Measurements from ENCODE around the gene RASSF8.

Gene RASSF8, protein sequence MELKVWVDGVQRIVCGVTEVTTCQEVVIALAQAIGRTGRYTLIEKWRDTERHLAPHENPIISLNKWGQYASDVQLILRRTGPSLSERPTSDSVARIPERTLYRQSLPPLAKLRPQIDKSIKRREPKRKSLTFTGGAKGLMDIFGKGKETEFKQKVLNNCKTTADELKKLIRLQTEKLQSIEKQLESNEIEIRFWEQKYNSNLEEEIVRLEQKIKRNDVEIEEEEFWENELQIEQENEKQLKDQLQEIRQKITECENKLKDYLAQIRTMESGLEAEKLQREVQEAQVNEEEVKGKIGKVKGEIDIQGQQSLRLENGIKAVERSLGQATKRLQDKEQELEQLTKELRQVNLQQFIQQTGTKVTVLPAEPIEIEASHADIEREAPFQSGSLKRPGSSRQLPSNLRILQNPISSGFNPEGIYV

DNA sequence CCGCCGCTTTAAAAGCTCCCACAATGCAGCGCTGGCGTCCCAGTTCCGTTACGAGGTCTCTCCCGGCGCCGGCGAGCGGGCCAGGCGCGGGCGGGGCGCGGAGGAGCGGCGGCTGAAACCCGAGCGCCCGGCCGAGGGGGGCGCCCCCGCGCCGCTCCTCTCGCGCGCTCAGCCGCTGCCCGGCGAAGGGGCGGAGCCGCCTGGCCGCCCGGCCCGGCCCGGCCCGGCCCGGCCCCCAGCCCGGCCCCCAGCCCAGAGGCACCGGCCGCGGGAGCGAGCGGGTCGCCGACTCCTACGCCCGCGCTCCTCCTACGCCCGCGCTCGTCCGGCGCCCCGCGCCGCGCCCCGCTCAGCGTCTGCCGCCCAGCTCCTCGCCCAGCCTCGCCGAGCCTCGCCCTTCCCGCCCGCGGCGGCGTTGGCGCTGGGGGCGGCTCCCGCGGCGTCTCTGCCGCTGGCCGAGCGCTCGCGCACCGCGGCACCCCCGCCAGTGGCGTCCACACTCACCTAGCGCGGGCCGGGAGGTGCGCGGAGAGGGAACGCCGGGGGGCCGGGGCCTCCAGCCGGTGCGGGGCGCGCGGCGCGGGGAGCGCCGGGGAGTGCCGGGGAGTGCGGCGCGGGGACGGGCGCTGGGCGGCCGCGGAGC, at the start of gene RASSF8:
Gene RASSF8, plus strand, starts transcription at position 255 of the 643 bp plus-strand sequence. CDS start 96,662 bp downstream, outside the sequence.
- DNase-seq (ENCODE audit: low read depth) = peak; percentile 27

DNA sequence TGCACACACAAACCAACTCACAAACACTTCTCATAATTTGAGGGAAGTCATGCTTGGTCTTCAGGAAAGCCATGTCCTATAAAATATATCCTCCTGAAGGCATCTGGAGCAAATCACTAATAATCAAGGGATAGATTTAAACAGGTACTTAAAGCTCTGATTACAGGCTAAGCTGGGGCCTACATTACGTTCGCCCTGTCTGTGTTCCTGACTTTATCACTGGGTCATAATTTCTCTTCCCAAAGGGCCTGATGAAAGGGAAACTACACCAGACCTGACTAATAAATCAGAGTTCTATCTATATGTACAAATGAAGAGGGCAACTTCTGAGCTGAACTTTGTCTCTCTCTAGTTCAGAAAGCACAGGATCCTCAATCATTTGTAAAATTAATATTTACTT, 43.9 kb upstream of the RASSF8 start:
- no peak for DNase-seq (ENCODE audit: low read depth)

DNA sequence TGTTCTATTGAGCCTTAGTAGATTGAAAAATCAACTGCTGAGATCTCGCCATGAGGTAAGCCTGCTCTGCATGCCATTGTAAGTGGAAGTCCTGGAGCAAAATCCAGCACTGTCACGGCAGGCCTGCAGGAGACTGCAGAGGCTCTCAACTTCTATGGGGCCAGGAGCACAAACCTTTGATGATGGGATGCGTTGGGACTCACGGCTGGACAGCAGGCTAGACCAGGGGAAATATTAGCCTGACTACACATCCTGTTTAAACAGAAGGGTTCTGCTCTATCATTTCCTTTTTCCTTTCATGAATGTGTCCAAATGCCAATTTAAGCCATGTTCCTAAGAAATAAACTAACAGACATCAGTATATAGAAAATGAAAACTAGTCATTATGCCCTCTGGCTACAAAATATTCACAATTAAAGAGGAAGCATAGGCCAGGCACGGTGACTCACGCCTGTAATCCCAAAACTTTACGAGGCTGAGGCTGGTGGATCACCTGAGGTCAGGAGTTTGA, 33.9 kb upstream of the RASSF8 start:
- DNase-seq (ENCODE audit: low read depth) = no peak

DNA sequence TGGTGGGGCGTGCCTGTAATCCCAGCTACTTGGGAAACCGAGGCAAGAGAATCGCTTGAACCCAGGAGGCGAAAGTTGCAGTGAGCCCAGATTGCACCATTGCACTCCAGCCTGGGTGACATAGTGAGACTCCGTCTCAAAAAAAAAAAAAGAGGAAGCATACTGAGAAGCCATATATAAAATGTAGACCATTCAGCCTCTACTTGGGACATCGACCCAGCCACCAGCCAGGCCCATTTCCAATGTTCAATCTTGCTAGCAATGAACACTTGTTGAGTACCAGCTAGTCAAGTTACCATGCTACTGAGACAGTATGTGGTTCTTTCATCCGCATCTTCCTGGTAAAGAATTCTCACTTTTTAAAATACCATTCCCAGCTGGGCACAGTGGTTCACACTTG, 33.4 kb upstream of the RASSF8 start:
- DNase-seq (ENCODE audit: low read depth) = no peak

DNA sequence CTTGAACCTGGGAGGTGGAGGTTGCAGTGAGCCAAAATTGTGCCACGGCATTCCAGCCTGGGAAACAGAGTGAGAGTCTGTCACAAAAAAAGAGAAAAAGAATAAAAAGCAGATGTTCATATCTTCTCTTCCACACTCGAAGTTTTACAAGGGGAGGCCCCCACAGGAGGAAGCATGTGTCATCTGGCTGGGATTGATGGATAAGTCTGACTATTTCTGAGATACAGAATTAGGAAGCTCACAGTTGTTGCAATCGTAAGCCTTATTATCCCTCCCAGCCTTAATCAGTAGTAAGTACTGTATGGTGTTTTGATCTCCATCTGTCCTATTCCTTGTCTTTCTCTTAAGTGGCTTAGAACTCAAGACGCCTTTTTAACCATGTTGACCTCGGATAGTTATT, 31.9 kb upstream of the RASSF8 start:
- DNase-seq (ENCODE audit: low read depth) = no peak

DNA sequence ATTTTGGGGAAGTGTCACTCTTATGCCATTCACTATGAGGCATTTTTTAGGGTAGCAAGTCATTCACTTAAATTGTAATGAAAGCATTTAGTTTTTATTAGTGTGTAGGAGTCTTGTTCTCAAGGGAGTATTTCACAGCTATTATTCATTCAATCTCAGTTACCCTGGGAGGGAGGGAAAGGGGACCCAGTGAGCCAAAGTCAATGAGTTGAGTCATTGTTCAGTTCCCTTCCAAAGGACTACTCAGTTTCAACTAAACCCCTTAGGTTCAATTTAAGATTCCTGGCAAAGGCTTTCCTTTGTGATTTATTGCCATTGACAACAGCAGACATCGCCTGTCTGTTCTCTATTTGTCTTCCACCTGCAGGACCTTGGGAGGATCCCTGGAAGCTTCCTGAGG, 29.3 kb upstream of the RASSF8 start:
- DNase-seq (ENCODE audit: low read depth) = no peak

DNA sequence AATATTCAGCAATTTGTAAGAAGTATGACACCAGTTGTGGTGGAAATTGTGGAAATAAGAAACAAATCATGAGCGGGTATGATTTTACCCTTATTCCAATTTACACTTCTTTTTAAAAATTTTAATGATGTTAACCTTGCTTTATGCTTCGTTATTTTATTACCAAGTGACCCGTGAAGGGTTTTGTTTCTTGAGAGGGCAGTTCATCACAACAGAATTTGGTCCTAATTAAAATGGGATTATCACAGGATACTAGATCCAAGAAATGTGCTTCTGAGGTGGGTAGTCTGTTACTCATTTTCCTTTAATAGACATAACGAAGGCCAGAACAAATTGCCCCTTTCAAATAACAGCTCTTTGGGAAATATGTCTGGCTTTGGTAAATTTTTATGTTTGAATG, 25.5 kb upstream of the RASSF8 start:
- no peak for DNase-seq (ENCODE audit: low read depth)

DNA sequence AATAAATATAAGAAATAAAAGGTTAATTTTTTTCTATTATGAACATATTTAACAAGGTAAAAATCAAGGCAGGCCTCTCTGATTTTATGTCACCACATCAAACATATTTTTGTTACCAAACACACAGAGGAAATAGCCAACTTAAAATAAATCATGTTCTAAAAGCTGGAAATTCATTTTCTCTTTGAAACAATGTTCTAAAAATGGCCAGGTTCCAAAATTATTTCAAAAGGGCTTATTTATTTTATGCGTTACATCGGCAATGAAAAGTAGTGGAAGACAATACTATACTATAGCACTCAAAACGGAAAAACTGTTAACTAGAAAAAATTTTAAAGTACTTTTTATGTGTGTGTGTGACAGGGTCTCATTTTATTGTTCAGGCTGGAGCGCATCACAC, 24.0 kb upstream of the RASSF8 start:
- DNase-seq (ENCODE audit: low read depth) = no peak

DNA sequence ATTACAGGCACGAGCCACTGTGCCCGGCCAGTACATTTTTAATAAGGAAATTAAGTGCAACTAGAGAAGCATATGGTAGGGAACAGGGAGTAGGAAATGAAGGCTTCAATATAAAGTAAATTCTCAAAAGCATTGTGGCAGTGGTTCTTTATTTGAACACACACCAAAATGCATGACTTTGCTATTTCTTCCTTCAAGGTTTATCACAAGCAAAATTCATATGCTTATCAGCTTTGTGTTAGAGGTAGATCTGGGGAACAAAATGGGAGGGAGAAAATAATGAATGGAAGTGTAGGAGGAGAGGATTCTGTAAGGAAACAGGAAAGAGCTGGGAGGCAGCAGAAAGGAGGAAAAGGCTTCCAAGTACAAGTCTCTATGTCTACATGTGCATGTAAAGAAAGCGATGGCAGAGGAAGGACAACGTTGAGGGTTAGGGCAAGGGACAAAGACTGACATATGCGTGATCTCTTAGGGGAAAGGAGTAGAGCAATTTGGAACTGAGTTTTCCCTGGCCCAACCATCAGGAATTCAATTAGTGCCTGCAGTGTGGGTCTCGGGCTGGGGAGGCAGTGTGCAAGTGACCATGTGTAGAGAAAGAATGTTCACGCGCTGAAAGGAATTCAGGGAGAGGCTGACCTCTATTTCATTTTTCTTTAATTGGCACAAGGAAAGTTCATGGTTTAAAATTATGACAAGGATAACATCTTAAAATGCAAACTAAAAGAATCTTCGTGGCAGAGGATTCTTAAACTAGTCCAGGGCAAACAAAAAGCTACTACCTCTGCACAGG, 22.9 kb upstream of the RASSF8 start:
- DNase-seq (ENCODE audit: low read depth) = no peak

DNA sequence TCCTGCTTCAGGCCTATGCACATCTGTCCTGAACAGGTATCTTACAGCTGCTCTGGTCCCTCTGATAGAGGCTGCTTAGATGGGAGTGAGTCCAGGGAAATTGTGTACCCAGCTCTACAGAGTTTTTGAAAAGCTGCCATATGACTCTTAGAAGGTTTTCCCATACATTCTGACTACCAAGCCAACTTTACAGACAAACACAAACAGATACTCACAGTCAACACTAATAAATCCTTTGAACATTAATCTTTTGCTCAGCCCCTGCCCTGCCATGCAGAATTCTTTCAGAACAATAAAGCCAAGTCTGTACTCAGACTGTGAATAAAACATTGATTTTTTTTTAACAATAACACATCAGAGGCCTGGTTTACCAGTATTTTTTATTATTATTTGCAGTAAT, 21.4 kb upstream of the RASSF8 start:
- DNase-seq (ENCODE audit: low read depth) = no peak

DNA sequence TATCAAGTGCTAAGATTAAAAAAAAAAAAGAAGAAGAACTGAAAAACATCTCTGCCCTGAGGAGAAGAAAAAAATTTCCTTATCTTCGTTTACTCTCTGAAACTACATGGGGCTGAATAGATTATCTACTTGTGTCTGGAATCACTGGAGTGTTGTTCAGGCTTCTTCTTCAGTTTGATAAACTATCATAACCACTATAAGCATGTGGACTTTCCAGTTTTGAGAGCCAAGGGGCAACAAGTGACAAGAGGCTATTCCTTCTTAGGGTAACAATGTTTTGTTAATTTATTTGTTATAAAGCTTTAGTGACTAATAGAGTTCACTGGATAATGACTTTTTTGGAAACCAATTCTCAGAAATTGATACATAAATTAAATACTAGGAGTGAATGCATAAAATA, 19.9 kb upstream of the RASSF8 start:
- no peak for DNase-seq (ENCODE audit: low read depth)

DNA sequence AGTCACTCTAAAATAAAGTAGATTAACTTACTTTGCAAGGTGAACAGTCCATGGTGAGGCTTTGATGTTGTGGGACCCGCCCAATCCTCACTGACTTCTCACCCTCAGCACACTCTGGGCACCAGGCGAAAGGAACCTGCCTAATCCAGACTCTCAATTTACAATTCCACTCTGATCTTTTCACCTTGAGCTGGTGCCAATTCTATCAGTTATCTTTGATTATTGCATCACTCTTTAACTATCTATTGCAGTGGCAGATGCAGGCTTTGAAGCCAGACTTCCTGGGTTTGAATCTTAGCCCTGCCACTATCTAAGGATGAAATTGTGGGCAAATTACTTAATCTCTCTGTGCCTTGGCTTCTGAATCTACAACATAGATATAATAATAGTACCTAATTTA, 18.9 kb upstream of the RASSF8 start:
- no peak for DNase-seq (ENCODE audit: low read depth)

DNA sequence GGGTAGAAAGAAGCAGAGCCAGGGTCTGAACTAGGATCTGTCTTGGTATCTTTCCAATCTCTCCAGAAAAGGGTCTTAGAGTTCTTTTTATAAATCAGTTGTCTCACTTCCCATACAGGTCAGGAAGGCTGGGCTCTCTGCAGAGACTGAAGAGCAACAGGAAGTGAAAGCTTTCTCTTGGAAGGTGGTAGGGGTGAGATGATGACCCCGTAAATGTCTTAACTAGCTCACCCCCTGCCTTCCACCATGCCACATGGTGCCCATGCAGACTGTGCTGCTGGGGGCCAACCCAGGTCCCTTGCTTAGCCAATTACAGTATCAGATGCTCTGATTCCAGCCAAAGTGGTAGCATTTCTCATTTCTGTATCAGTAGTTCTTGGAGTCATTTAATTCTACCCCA, 17.6 kb upstream of the RASSF8 start:
- DNase-seq (ENCODE audit: low read depth) = no peak

DNA sequence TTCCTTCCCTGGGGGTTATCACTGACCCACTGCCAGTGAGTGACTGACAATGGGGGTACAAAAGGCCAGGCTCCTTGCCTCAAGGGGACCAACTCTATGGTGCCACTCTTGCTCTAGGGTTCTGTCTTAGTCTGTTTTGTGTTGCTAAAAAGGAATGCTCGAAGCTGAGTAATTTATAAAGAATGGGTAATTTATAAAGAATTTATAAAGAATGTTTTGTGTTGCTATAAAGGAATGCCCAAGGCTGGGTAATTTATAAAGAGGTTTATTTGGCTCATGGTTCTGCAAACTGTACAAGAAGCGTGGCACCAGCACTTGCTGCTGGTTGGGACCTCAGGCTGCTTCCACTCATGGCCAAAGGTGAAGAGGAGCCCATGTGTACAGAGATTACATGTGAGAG, 15.8 kb upstream of the RASSF8 start:
- no peak for DNase-seq (ENCODE audit: low read depth)

DNA sequence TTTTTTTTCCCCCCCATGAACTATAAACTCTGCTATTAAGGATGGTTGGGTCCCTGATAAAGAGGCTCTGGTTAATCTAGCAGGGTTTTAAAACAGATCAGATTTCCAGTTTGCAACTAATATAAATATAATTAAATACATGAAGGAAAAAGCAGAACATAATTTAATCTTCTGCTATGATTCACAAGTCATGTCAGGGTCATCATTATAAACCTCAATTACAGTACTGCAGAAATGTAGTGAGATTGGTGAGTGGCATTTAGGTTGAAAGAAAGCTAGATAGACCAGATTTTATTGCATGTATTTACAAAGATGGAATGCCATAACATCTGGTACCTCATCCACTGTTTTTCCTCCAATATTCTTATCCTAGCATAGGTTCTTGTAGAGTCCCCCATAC, 14.5 kb upstream of the RASSF8 start:
- no peak for DNase-seq (ENCODE audit: low read depth)

DNA sequence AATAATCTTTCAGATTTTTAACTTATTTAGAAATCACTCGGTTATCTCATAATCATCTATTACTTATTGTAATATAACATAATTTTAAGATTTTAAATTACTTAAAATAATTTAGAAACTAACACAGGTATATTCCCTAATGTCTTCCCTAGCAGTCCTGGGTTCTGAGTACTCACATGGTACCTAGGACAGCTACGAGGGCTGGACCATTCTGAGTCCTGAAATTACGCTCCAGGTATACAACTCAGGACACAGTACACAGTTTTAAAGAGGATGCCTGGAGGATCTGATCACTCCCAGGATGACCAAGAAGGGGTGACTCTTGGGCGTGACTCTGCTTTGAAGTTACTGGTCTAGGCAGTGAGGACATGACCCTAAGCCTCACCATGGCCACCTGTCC, 9.1 kb upstream of the RASSF8 start:
- DNase-seq (ENCODE audit: low read depth) = no peak

DNA sequence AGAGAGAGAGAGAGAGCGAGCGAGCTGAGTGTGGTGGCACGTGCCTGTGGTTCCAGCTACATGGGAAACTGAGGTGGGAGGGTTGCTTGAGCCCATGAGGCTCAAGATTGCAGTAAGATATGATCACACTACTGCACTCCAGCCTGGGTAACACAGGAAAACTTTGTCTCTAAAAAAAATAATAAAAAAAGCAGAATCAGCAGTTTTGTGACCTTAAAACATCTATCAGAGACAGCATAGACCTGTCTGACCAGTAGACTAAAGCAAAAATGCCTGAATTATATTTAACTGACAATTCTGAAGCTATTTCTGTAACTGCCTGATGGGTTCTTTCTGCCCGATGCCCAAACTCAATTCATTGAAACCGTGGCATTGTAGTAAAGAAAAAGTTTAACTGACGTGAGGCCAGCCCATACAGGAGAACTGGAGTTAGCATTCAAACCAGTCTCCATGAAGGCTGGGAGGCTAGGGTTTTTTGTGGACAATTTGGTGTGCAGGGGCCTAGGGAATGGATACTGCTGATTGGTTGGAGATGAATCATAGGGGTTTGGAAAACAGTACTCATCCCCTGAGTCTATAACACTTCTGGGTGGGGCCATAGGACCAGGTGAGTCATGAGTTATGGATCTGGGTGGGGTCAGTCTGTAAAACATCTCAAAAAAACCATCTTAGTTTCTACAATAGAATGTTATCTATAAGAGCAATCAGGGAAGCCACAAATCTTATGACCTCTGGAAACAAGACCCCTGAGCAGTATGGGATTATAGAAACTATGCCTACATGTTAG, 8.0 kb upstream of the RASSF8 start:
- DNase-seq (ENCODE audit: low read depth) = no peak

DNA sequence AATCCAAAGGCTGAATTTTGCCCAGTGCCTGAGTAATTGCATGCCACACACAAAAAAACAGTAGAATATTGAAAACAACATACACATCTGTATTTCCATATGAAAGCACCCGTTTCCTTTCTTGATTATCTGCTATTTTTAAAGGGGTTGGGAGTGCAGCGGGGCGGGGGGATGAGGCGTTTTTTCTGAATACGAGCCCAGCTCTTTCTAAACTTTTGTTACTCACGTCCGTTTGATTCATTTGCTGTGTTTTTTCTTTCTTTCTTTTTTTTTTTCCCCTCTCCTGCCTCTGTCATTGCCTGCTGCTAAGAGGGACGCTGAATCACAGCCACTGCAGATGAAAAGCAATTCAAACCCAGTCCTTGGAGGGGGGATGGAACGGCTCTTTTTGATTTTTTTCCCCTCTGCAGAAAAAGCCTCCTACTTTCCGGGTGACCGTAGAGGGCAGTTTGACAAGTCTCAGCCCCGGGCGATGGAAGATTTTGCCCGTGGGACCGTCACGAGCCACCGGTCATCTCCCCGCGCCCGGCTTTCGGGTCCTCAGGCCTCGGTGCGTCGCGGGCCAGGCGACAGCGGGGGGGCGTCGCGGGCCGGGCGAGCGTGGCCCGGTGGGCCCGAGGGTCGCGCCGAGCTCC, 572 bp upstream of the RASSF8 start:
- DNase-seq (ENCODE audit: low read depth) = no peak

DNA sequence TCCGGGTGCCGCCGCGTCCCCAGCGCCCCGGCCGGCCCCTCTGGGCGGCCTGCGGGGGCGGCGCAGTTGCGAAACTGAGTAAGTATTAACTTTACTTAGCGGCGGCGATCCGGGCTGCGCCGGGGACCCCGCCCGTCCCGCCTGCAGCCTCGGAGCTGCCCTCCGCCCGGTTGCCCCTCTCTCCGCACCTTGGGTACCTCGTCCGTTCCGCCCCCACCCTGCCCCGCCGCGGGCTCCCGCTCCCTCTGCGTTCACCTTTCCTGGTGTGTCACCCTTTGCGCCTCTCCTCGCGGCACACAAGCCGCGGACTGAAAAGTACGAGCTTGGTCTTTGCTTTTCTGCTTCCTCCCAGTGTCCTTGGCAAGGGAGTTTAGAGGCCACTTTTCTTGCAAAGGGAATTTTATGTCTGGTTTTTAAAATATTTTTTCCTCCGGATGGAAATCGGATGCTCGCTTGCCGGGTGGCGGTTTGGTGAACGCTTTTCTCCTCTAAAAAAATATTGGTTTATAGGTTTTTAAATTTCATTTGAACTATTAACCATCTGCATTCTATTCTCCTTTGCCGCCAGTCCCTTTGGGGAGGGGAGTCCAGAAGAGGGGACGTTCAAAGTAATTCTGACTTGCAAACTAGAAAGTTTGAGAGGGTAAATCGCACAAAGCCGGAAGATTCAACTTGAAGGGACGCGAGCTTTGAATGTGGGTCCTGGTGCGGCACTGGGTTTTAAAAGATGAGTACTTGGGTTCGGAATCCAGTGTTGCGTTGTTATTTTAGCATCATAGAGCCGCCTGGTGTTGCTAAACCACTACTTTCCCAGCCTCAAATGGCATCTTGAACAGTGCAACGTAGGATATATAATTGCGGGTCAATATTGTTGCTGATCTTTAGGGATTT, 834 bp downstream of the RASSF8 start:
- peak; percentile 25 for DNase-seq (ENCODE audit: low read depth)

DNA sequence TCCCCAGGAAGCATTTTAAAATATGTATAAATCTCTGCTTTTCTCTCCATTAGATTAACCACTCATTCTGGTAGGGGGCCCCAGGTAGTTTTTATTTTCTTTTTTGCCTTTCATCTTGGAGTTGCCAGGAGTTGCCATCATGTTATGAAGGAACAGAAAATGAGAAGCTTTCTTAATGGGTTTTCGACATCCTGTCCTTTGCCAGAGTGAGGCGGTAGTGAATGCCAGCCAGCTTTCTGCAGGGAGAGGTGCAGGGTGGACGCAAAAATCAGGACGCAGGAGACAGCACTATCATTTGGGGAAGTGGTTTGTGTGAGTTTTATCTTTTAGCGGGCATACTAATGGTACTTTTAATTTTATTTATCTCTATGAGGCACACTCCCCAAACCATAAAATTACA, 1.7 kb downstream of the RASSF8 start:
- no peak for DNase-seq (ENCODE audit: low read depth)
